ENCODE results near the gene OSM. TPM values are rescaled to one million over a fixed set of nuclear protein-coding genes. Genes with fewer than 3 reads are reported as not detected.

OSM gene
- total RNA-seq, 1 experiment from 2014 or later, result not detected

DNA sequence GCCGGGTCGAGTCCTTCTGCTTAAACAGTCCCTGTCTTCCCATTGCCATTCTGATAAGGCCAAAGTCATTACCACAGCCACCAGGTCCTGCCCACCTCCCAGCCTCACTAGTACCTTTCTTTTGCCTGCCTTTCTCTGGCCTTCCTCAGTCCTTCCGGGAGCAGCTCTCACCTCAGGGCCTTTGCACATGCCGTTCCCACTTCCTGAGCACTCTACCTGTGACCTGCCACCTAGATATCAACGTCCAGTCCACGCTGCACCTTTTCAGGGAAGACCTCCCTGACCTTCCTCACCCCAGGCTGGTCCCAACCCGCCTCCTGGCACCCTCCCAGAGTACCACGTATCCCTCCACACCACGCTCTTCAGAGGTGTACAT is 7.8 kb upstream of the OSM start:
- in situ Hi-C loops (cut with HindIII; ENCODE audit: low pct_unique_long_range_greater_than_20kb, low sequenced_read_pairs), result no loop called here
- DNase-seq (ENCODE audit: low read depth), result no peak

- in situ Hi-C loops (cut with HindIII; ENCODE audit: low pct_unique_long_range_greater_than_20kb, low sequenced_read_pairs), result no loop called here
- DNase-seq (ENCODE audit: low read depth), result no peak
These were observed 7.2 kb upstream of the OSM start for GRCh38 chr22:30273711-30274436.

DNA sequence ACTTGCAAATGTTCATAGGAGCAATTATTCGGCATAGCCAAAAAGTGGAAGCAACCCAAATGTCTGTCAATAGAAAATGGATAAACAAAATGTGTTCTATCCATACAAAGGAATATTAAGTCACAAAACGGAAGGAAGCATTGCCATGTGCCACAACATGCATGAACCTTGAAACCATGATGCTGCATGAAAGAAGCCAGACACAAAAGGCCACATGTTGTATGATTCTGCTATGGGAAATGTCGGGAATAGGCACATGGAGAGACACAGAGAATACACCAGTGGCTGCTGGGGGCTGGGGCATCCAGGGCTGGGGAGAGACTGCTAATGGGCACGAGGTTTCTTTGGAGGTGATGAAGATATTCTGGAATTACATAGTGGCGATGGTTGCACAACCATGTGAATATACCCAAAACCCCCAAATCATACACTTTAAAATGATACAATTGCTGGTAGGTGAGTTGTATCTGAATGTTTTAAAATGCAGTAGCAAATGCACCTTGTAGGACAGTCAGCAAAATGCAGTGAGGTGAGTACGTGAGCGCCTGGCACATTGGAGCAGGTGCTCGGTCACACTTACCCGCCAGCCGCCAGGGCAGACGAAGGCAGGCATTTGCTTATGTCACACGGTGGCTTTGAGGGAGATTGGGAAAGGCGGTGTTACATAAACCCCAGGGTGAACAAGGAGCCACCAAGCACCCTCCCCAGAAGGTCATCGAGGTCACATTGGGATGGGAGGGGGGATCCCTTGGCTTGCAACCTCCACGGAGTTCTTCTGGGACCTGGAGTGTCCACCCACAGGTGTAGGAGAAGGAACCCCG is 6.3 kb upstream of the OSM start:
- in situ Hi-C loops (cut with HindIII; ENCODE audit: low pct_unique_long_range_greater_than_20kb, low sequenced_read_pairs), result no loop called here
- DNase-seq (ENCODE audit: low read depth), result no peak

DNA sequence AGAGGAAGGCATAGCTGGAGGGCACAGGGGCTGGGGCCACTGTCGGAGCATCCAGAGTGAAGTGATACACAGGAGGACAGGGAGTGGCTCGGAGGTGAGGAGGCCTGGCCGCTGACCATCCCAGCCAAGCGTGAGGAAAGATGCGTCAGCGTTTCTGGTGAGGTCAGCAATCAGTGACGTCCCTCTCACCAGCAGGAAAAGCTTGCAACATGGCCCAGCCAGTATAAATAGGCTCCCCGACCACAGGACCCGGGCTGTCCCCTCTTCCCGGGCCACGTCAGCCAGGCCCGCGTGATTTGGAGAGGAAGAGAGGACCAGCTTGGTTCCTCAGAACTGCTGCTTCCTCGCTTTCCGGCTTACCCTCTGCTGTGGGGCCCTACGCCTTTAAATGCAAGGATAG is 4.2 kb upstream of the OSM start:
- in situ Hi-C loops (cut with HindIII; ENCODE audit: low pct_unique_long_range_greater_than_20kb, low sequenced_read_pairs), result no loop called here
- DNase-seq (ENCODE audit: low read depth), result peak; percentile 73

DNA sequence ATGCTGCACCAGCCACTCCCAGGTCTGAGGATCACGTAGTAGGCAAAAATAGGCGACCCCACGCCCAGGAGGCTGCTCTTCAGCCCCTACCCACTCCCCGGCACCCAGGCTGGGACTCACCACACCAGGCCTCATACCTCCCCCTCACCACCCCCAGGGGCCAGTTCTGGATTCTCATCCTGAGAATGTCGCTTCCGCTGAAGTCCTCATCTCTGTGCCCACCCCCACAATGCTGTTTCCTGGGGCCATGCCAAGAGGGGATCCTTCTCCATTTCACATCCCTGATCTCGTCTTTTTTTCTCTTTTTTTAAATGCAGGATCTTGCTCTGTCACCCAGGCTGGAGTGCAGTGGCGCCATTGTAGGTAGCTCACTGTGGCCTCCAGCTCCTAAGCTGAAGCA is 1.7 kb upstream of the OSM start:
- no peak for DNase-seq (ENCODE audit: low read depth)
- in situ Hi-C loops (cut with HindIII; ENCODE audit: low pct_unique_long_range_greater_than_20kb, low sequenced_read_pairs), result no loop called here

GRCh38 chr22:30267382-30268302 is 991 bp upstream of the OSM start:
- in situ Hi-C loops (cut with HindIII; ENCODE audit: low pct_unique_long_range_greater_than_20kb, low sequenced_read_pairs), result no loop called here
- DNase-seq (ENCODE audit: low read depth), result no peak

GRCh38 chr22:30265823-30266444 is 717 bp downstream of the OSM start:
- no peak for DNase-seq (ENCODE audit: low read depth)
- in situ Hi-C loops (cut with HindIII; ENCODE audit: low pct_unique_long_range_greater_than_20kb, low sequenced_read_pairs), result no loop called here

GRCh38 chr22:30265131-30265720 is 1.4 kb downstream of the OSM start:
- in situ Hi-C loops (cut with HindIII; ENCODE audit: low pct_unique_long_range_greater_than_20kb, low sequenced_read_pairs), result no loop called here
- no peak for DNase-seq (ENCODE audit: low read depth)

- in situ Hi-C loops (cut with HindIII; ENCODE audit: low pct_unique_long_range_greater_than_20kb, low sequenced_read_pairs), result no loop called here
- no peak for DNase-seq (ENCODE audit: low read depth)
These were observed 2.8 kb downstream of the OSM start for GRCh38 chr22:30263883-30264282.

DNA sequence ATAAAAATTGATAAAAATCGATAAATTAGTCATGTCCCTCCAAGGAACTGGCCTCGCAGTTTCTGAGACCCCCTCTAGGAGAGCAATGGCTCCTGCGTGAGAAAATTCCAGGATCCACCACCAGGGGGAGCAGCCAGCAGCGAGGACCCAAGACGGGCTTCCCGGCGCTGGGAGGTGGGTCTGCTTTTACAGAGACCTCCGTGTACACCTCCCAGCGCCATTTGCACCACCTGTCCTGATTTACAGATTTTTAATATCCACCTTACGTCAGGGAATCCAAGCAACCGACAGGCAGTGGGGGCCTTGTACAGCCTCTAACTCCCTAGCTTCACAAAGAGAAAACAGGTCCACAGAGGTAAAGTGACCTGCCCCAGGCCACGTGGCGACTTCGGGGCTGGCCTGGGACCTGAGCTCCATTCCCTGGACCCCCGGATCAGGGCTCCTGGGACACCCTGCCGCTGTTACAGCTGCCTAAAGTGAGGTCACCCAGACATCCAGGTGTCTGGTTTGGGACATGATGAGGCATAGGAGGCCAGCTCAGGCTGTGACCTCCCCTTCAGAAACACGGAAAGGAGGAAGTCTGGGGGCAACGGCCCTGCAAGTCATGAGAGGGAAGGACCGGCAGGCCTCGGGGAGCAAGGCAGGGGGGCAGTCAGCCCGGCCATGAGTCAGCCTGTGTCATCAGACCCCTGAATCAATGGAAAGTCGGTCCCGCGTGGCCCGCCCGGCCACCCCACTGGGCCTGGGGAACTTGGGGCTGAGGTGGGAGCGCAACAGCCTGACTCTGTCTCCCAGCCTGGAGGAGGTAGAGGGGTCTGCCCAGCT is 3.5 kb downstream of the OSM start:
- DNase-seq (ENCODE audit: low read depth), result peak; percentile 70
- in situ Hi-C loops (cut with HindIII; ENCODE audit: low pct_unique_long_range_greater_than_20kb, low sequenced_read_pairs), result no loop called here

- in situ Hi-C loops (cut with HindIII; ENCODE audit: low pct_unique_long_range_greater_than_20kb, low sequenced_read_pairs), result no loop called here
- DNase-seq (ENCODE audit: low read depth), result no peak
These were observed 4.5 kb downstream of the OSM start for GRCh38 chr22:30262112-30262511.

DNA sequence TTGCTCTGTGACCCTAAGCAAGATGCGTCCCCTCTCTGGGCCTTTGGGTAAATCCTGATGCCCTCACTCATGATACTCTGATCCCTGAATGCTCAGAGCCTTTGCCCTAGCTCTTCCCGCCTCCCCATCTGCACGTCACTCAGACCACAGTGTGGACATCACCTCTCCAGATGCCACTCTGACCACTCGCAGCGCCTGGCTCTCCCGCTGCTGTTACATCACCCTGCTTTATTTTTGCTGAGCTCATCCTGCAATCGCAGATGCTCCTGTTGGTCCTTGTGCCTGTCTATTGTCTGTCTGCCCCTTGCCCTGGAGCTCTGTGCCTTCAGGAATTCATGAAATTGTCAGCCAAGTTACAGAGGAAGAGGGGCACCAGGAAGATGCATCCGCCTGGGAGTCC is 5.5 kb downstream of the OSM start:
- in situ Hi-C loops (cut with HindIII; ENCODE audit: low pct_unique_long_range_greater_than_20kb, low sequenced_read_pairs), result no loop called here

GRCh38 chr22:30260682-30261081 is 6.0 kb downstream of the OSM start:
- in situ Hi-C loops (cut with HindIII; ENCODE audit: low pct_unique_long_range_greater_than_20kb, low sequenced_read_pairs), result no loop called here
- DNase-seq (ENCODE audit: low read depth), result no peak

More for the DNA sequence above, 5.5 kb downstream of the OSM start:
- DNase-seq (ENCODE audit: low read depth), result peak; percentile 95

DNA sequence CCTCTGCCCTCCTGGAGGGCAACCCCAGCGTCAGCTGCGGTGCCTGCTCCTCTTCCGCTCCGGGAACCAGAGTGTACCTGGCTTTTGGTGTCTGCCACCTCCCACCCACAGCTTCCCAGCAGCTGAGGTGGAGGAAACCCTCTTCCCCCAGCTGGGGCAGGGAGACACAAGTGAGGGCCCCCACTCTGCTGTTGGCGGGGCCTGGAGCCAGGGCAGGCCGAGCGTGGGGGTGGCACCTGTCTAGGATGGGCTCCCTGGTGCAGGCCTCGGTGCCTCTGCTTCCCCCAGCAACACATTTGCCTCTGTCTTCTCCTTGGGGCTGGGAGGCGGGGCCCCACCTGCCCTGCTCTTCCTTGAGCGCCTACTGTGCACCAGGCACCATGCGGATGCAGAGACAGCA is 6.4 kb downstream of the OSM start:
- in situ Hi-C loops (cut with HindIII; ENCODE audit: low pct_unique_long_range_greater_than_20kb, low sequenced_read_pairs), result no loop called here
- no peak for DNase-seq (ENCODE audit: low read depth)

- DNase-seq (ENCODE audit: low read depth), result peak; percentile 55
- in situ Hi-C loops (cut with HindIII; ENCODE audit: low pct_unique_long_range_greater_than_20kb, low sequenced_read_pairs), result no loop called here
These were observed 12.3 kb downstream of the OSM start for GRCh38 chr22:30254314-30254713.

DNA sequence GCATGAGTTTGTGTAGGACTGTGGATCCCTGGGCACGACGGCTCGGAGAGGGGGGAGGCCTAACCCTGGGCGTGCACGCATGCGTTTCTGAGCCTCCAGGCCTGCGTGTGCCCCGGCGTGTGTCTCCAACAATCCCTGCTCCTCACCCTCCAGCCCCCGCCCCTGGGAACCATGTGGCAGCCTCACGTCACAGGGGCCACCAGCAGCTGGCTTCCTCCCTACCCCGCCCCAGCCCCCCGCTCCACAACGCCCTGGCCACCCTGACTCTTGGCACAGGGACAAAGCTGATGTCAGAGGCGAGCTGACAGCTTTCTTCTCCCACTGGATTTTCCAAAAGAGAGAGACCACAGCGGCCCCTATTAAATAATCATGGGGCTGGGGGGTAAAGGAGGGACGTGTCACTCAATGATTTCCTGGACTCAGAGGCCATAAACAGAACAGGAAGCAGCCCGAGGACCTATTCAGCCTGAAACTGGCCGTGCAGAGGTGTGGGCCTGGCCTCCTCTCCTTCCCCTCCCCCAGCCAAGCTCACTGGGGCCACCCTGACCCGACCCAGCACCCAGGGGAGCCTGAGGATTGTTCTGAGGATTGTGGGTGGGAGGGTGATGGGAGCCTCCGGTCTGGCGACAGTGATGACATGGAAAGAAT is 13.3 kb downstream of the OSM start:
- peak; percentile 95 for DNase-seq (ENCODE audit: low read depth)
- in situ Hi-C loops (cut with HindIII; ENCODE audit: low pct_unique_long_range_greater_than_20kb, low sequenced_read_pairs), result no loop called here
